HG03442 (cell line): ENCODE data around the gene NT5C1A.

Experiments used
- ATAC-seq: cut with Tn5 transposase; IDR thresholded peaks from one replicate; pipeline ENCODE4 v1.9.1; 2021; ENCODE audit warnings: mild to moderate bottlenecking, moderate library complexity; ENCODE audit not compliant: unreplicated experiment

Gene NT5C1A

GRCh38 chr1:39663559-39663958, 8.3 kb downstream of the NT5C1A start:
- ATAC-seq: no peak

GRCh38 chr1:39662861-39663260, 9.0 kb downstream of the NT5C1A start:
- ATAC-seq: no peak

GRCh38 chr1:39659538-39659937, 12.4 kb downstream of the NT5C1A start:
- no peak for ATAC-seq

- ATAC-seq: no peak
Observed at GRCh38 chr1:39659110-39659509, 12.8 kb downstream of the NT5C1A start.

DNA sequence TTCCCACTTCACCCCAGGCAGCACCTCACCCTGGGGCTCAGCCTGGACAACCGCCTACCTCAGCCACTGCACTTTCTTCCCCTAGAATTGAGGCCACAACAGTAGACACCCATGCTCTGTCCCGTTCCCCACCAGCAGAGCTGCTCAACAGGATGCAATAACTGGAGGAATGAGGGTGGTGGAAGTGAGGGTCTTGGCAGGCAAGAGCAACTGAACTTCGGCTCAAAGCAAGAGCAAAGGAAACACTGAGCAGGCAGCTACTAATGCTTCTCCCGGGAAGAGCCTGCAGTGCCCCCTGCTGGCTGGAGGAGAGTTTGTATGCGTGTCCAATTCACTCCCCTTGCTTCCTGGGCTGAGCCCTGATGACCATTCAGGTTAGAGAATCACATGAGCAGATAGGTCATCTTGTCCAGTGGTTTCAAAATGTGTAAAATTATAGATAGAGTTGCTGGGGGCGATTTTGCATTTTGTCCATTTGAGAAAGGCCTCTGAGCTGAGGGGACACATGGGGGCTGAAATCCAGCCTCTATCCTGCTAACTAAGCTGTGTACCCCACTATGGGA, 13.9 kb downstream of the NT5C1A start:
- ATAC-seq: no peak

DNA sequence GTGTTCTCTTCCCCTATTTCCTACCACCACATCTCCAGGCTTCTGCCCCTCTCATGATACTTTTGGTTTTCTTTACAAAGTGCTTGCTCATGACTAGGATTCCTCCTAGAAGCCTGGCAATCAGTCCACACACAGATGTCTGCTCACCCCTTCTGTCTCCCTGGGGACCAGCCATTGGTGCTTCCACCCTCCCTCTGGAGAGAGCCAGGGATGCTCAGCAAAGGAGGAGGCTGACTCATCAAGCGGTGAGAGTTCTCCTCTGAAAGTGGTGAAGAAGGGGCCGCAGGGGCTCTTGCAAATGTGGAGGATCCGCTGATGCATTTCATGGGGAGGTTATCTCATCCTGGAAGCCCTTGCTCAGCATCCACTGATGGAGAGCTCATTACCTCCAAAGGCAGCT, 14.5 kb downstream of the NT5C1A start:
- ATAC-seq: no peak

GRCh38 chr1:39656391-39656790, 15.5 kb downstream of the NT5C1A start:
- ATAC-seq: no peak

DNA sequence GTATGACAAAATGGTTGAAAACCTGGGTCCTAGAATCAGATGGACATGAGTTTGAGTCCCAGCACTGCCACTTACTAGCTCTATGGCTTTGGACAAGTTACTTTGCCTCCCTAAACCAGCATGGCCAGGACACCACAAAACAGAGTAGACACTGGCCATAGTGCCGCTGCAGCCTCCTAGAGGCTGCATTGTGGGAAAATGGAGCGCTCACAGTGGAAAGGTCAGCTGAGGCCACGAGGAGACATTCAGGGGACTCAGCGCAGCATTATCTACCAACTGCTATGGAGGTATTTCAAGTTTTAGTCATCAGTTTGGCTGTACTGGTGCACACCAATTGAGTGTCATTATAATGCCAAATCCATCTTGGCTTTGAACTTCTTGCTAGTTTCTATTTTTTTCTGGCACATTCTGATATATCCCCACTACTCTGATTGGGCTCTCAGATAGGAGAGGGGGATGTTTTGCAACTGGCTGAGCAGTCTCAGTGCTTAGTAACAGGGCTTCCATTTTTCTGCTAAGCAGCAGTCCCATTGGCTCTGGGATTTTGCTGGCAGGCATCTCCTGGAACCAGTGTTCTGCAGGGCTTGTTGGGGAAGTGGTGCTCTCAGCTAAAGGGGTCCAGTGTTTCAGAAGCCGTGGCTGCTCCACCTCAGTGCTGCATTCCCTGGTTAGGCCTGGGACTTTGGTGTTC, 16.2 kb downstream of the NT5C1A start:
- no peak for ATAC-seq

- no peak for ATAC-seq
Observed at GRCh38 chr1:39654291-39654690, 17.6 kb downstream of the NT5C1A start.

DNA sequence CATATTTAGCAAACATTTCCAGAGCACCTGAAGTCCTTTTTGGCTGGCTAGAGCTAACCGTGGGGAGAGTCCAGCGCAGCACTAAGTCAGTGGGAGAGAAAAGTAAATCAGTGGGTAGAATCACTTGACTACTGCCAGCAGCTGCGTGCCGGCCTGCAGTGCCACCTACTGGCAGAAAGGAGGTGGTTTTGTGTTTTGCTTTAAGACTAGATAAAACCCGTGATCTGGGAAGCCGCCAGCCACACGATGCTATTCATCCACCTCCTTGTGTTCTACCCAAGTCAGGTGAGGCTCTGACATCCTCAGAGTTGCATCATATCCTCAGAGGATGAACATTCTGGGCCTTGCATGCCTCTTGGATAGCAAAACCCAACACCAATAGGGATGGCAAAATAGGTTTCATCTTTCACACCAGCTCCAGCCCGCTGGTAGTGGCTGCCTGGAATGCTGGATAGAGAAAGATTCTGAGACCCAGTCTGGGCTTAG, 18.3 kb downstream of the NT5C1A start:
- no peak for ATAC-seq

DNA sequence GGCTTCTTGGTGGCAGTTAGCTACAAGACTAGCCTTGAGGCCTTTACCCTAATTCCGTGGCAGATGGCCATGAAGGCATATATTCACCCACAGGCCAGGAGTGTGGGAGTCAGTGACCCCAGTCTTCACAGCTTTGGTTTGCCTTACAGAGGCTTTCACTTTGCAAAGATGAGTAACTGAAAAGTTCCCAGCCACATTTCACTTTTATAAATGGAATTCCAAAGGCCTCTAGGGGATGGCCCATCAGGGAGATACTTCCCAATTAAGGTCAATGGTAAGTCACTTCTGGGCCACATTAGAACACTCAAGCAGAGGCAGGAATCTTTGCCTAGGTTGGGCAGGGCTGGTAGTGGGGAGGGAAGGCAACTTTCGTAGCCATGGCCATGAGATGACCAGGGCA, 19.4 kb downstream of the NT5C1A start:
- no peak for ATAC-seq

DNA sequence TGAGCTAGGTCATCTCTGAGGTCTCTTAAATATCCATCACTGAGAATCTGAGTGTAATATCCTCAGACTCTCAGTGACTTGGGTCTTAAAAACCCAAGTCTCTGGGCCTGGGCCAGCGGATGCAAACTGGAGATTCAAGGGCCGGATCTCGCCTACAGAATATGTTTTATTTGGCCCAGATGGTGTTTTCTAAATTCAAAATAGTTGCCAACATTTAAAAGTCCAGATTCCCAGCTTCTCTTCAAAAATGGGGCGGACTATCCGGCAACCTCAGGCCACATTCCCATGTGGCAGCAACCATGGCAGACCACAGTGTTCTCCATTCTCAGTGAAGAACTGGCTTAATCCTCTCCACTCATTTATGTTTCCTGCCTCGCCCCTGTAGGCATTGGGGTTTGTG, 19.8 kb downstream of the NT5C1A start:
- ATAC-seq: no peak

GRCh38 chr1:39650431-39650830, 21.5 kb downstream of the NT5C1A start:
- no peak for ATAC-seq

- ATAC-seq: no peak
Observed at GRCh38 chr1:39649636-39650185, 22.2 kb downstream of the NT5C1A start.

DNA sequence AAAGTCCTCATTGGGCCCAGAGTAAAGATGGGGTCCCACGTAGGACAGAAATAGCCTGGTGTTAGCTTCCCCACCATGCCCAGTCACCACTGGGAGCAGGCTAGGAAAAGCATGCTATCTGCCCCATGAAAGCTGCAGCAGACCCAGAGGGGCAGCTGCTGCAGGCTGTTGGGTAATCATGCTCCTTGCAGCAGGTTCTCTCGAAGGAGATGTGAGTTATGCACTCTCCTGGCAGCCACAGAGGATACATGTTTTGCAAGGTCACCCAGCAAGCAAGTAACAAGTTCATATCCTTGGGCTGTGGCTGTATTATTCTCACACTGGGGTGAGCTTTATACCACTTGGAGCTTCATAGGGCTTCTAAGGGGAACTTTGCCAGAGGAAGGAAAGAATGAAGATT, 23.4 kb downstream of the NT5C1A start:
- ATAC-seq: no peak

DNA sequence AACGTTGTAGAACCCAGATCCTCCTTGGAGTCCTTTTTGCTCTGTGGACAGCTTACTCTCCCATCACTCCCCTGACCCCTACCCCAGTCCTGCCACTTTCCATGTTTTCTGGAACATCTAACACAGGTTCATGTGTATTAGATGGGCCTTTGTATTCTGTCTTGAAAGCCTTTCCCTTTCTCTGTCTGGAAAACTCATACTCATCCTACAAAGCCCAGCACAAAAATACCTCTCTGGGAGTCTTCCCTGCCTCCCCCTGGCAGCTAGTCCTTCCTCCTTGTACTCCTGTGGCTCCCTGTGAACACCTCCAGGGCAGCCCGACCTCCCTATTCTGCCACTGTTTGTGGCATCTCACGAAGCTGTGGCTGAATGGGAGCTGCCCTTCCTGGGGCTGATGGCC, 24.7 kb downstream of the NT5C1A start:
- ATAC-seq: no peak

DNA sequence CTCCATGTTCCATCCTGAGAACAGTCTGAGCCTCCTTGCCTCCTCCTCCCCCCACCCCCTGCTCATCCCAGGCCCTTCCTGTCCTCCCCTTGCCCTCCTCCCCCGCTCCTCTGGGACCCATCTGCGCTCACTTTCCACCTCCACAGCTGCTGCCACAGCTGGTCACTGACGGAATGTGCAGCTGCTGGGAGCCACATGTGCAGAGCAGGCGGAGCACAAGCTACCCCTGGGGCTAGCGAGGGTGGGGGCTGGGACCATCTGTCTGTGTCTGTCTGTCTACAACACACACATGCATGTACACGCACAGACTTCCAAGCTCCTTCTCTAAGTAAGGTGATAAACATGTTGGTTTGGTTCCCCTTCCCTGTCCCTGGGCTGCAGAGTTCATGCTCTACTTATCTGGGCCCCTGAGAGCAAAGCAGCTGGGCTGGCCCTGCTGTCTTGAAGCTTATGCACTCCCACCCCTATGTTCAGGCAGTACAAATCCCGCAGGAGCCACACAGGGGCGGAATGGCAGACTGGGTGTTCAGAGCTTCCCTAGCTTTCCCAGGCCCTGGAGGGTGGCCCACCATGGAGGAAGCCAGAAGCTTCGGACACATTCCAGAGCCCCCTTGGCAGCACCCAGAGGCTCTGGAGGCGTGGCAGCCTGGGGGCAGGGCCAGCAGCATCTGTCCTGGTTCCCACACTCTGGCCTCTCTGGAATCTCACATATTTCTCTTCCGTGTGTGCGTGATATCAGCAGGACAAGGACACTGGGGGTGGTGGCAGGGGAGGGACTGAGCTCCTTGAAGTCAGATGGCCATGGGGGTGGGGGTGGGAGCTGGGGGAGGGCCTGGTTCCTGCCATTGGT, 25.4 kb downstream of the NT5C1A start:
- ATAC-seq: no peak

DNA sequence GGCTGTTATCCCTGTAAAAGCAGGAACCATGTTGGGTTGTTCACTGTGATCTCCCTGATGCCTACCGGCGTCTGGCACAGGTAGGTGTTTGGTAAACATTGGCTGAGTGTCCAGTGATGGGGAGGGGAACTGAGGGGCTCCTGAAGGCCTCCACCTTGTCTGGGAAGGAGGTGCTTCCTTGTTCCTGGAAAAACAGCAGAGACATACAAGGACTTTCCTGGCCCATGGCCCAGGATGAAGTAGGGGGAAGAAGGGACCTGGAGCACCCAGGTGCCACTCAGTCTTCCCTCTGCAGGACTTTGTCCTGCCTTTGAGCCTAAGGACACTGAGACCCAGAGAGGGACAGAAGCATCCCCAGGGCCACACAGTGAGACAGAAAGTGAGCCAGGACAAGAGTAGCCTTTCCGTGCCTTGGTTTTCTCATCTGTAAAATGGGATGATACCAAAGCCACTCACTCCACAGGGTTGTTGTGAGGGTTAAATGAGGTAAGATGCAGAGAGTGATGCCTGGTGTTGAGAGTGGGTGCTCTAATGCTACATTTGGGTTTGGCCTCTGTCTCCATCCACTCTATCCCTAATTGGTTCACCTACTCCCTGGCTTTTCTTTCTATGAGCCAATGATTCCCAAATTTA, 26.4 kb downstream of the NT5C1A start:
- no peak for ATAC-seq

DNA sequence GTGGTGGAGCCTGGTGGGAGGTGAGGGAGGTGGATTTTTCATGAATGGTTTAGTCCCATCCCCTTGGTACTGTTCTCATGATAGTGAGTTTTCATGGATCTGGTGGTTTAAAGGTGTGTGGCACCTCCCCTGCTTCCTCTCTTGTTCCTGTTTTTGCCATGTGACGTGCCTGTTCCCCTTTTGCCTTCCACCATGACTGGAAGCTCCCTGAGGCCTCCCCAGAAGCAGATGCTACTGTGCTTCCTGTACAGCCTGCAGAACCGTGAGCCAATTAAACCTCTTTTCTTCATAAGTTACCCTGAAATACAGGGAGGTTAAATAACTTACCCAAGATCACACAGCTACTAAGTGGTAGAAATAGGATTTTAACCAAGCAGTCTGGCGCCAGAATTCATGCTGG, 28.2 kb downstream of the NT5C1A start:
- ATAC-seq: no peak

DNA sequence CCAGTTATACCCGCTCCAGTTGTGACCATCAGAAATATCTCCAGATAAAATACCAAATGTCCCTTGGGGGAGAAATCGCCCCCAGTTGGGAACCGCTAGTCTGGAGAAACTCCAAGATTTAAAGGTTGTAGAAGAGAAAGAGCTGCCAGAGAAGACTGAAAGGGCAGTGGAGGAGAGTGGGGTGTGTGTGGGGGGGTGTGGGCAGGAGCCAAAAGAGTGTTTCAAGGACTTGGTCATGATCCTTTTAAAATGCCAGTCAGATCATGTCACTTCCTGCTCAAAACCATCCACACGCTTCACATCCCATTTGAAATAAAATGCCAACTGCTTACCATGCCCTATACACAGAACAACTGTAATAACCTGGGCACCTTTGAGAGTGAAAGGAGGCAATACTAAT, 29.1 kb downstream of the NT5C1A start:
- no peak for ATAC-seq

DNA sequence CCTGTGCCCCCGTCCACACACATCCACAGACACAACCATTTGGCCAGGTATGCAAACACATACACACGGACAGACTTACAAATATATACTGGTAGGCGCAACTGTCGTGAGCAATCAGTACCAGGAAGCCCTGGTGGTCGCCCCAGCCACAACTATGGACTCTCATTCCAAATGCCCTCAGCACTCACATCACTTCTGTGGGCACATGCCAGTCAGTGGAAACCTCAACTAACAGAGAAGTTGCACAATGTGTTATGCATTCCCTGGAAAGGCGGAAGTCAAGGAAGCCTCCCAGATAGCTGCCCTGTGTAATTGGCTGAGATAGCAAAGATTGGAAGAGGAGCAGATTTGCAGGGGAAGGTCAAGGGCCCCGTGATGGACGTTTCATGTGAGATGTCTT, 31.0 kb downstream of the NT5C1A start:
- no peak for ATAC-seq
